ENCODE measurements around the gene SLC12A1. TPM values are rescaled to one million over a fixed set of nuclear protein-coding genes. Genes with fewer than 3 reads are reported as not detected.

Gene SLC12A1
- total RNA-seq, 2 experiments from 2014 or later, result not detected

DNA sequence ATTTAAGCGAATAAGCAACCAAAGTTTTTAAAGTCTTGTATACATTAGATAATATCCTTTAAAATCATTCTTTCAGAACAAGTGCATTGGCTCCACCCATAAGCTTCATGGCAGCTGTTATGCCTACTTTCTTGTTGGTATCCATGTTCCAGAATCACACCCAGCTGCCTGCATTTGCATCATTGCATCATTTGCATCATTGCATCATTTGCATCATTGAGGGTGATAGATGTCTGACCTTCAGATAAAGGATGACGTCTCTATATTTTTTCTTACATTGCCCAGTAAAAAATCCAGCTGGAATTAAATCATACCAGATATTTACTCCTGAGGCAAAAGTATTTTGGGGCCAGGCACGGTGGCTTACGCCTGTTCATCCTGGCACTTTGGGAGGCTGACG lies 42.3 kb downstream of the SLC12A1 start:
- Histone ChIP-seq H3K9me3 (ENCODE audit: low read length) (no peaks in the 10 kb centered on the region), H3K4me2 (ENCODE audit: low read length) (no peak overlapping the region), H3K36me3 (ENCODE audit: insufficient read depth, low read length) (no peaks in the 10 kb centered on the region), H3K4me1 (ENCODE audit: insufficient read depth, low read length, poor library complexity, severe bottlenecking) (no peaks in the 10 kb centered on the region), H3K79me2 (ENCODE audit: insufficient read depth, low read depth, low read length) (no peaks in the 10 kb centered on the region), H3K9me2 (ENCODE audit: insufficient read depth, low read length) (no peaks in the 10 kb centered on the region), H3K4me3 (ENCODE audit: low read depth, low read length, poor library complexity, severe bottlenecking) (no peak overlapping the region), H2AFZ (ENCODE audit: low read length) (no peak overlapping the region), H3K27ac (ENCODE audit: low read depth, low read length, poor library complexity, severe bottlenecking) (no peak overlapping the region), H4K20me1 (ENCODE audit: insufficient read depth, low read length) (no peaks in the 10 kb centered on the region)
- ChIA-PET POLR2A (interaction anchor here (0.6 kb wide), 1 partner anchor 40 kb away, joined by 3 read pairs; no protein-coding TSS in a partner anchor), CTCF (ENCODE audit: unreplicated experiment) (no interaction called here)
- intact Hi-C loops (cut with micrococcal nuclease; ENCODE audit: unreplicated experiment), result loop anchor here (10.0 kb wide), 1 partner anchor 114 kb away; no protein-coding TSS in a partner anchor
- no TSS peak for BruUV-seq (replicated peaks)
- no peak for DNase-seq (ENCODE audit: low spot score)
- no peak for TF ChIP-seq EZH2phosphoT487 (IDR thresholded peaks at IDR 0.05; ENCODE audit: borderline replicate concordance, low read depth, low read length)
- TF ChIP-seq, protein P1, sequence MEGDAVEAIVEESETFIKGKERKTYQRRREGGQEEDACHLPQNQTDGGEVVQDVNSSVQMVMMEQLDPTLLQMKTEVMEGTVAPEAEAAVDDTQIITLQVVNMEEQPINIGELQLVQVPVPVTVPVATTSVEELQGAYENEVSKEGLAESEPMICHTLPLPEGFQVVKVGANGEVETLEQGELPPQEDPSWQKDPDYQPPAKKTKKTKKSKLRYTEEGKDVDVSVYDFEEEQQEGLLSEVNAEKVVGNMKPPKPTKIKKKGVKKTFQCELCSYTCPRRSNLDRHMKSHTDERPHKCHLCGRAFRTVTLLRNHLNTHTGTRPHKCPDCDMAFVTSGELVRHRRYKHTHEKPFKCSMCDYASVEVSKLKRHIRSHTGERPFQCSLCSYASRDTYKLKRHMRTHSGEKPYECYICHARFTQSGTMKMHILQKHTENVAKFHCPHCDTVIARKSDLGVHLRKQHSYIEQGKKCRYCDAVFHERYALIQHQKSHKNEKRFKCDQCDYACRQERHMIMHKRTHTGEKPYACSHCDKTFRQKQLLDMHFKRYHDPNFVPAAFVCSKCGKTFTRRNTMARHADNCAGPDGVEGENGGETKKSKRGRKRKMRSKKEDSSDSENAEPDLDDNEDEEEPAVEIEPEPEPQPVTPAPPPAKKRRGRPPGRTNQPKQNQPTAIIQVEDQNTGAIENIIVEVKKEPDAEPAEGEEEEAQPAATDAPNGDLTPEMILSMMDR (conservative IDR thresholded peaks at IDR 0.05; ENCODE audit: low read length), result no peak

DNA sequence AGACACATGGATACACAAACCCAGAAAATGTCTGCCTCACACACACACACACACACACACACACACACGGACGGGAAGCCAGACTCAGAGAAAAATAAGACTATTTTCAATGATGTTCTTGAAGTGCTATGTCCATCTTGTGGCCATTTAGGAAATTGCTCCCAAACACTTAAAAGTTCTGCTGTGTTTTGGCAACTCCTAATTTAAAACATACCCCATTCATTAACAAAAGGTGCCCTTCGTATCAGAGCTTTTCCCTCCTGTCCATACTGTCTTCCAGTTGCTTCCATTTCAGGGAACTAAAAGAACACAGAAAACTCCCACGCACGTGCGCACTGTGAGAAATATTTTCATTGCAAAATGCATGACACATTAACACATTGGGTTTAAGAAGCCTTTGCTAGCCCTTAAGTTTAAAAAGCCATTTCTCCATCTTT lies 44.6 kb downstream of the SLC12A1 start:
- ChIA-PET CTCF (ENCODE audit: unreplicated experiment) (no interaction called here), POLR2A (no interaction called here)

DNA sequence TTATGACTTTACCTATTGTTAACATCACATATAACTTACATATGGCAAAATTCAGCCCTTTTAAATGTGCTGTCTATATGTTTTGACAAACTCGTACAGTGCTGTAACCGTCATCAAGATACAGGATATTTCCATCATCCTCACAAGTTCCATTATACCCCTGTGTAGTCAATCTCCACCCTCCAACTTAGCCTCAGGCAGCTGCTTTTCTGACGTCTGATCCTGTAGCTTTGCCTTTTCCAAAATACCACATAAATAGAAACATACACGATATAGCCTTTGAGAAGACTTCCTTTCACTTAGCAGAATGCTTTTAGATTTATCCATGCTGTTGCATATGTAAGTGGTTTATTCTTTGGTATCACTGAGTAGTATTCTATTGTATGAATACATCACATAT lies 47.1 kb downstream of the SLC12A1 start:
- no peaks in the 10 kb centered on the region for H4K20me1 ChIP-seq (ENCODE audit: insufficient read depth, low read length)
- H3K36me3 ChIP-seq (ENCODE audit: insufficient read depth, low read length), result no peaks in the 10 kb centered on the region
- no peaks in the 10 kb centered on the region for H3K79me2 ChIP-seq (ENCODE audit: insufficient read depth, low read depth, low read length)
- no peak for DNase-seq (ENCODE audit: low spot score)
- H3K9me3 ChIP-seq (ENCODE audit: low read length), result no peaks in the 10 kb centered on the region
- H3K4me3 ChIP-seq (ENCODE audit: low read depth, low read length, poor library complexity, severe bottlenecking), result no peak overlapping the region
- TF ChIP-seq, protein P1 (conservative IDR thresholded peaks at IDR 0.05; ENCODE audit: low read length), result no peak
- no peak for TF ChIP-seq EZH2phosphoT487 (IDR thresholded peaks at IDR 0.05; ENCODE audit: borderline replicate concordance, low read depth, low read length)
- CTCF ChIA-PET (ENCODE audit: unreplicated experiment), result no interaction called here
- POLR2A ChIA-PET, result no interaction called here
- no peak overlapping the region for H2AFZ ChIP-seq (ENCODE audit: low read length)
- intact Hi-C loops (cut with micrococcal nuclease; ENCODE audit: unreplicated experiment), result loop anchor here (10.0 kb wide), 1 partner anchor 138 kb away; no protein-coding TSS in a partner anchor
- no peak overlapping the region for H3K27ac ChIP-seq (ENCODE audit: low read depth, low read length, poor library complexity, severe bottlenecking)
- no peaks in the 10 kb centered on the region for H3K9me2 ChIP-seq (ENCODE audit: insufficient read depth, low read length)
- no peak overlapping the region for H3K4me2 ChIP-seq (ENCODE audit: low read length)
- BruUV-seq (replicated peaks), result no TSS peak
- no peaks in the 10 kb centered on the region for H3K4me1 ChIP-seq (ENCODE audit: insufficient read depth, low read length, poor library complexity, severe bottlenecking)

More for the DNA sequence above, 44.6 kb downstream of the SLC12A1 start:
- Histone ChIP-seq H3K4me2 (ENCODE audit: low read length) (no peak overlapping the region), H3K9me3 (ENCODE audit: low read length) (no peaks in the 10 kb centered on the region), H3K9me2 (ENCODE audit: insufficient read depth, low read length) (no peaks in the 10 kb centered on the region), H3K79me2 (ENCODE audit: insufficient read depth, low read depth, low read length) (no peaks in the 10 kb centered on the region), H3K4me3 (ENCODE audit: low read depth, low read length, poor library complexity, severe bottlenecking) (no peak overlapping the region), H3K36me3 (ENCODE audit: insufficient read depth, low read length) (no peaks in the 10 kb centered on the region), H2AFZ (ENCODE audit: low read length) (no peak overlapping the region), H4K20me1 (ENCODE audit: insufficient read depth, low read length) (no peaks in the 10 kb centered on the region), H3K4me1 (ENCODE audit: insufficient read depth, low read length, poor library complexity, severe bottlenecking) (no peaks in the 10 kb centered on the region), H3K27ac (ENCODE audit: low read depth, low read length, poor library complexity, severe bottlenecking) (no peak overlapping the region)
- BruUV-seq (replicated peaks), result no TSS peak
- DNase-seq (ENCODE audit: low spot score), result peak; percentile 66
- no peak for TF ChIP-seq EZH2phosphoT487 (IDR thresholded peaks at IDR 0.05; ENCODE audit: borderline replicate concordance, low read depth, low read length)
- TF ChIP-seq, protein P1 (conservative IDR thresholded peaks at IDR 0.05; ENCODE audit: low read length), result peak; percentile 82
- intact Hi-C loops (cut with micrococcal nuclease; ENCODE audit: unreplicated experiment), result loop anchor here (10.0 kb wide), 1 partner anchor 136 kb away; no protein-coding TSS in a partner anchor

Measured in OCI-LY7 (cell line).